HepG2 (cell line): ENCODE measurements around the gene SSNA1. TPM values are rescaled to one million over a fixed set of nuclear protein-coding genes. Genes with fewer than 3 reads are reported as not detected.

Experiments used
- KLF12 ChIP-seq: sonication (generic); formaldehyde crosslinking; IDR thresholded peaks from 2 replicates; pipeline ENCODE4 v1.4.0; 2020; ENCODE audit warnings: missing genetic modification reagents, borderline replicate concordance
- MIER2 ChIP-seq: IDR thresholded peaks from 2 replicates; pipeline ENCODE4 v1.6.1; 2016; ENCODE audit warnings: missing biosample characterization, missing genetic modification reagents
- MLLT10 ChIP-seq: sonication (generic); formaldehyde crosslinking; IDR thresholded peaks from 2 replicates; pipeline ENCODE4 v1.4.0; 2020; ENCODE audit warnings: missing genetic modification reagents
- MLXIP ChIP-seq: sonication (generic); formaldehyde crosslinking; IDR thresholded peaks from 2 replicates; pipeline ENCODE4 v1.9.0; 2021; ENCODE audit warnings: missing genetic modification reagents, borderline replicate concordance
- NAIF1 ChIP-seq: sonication (generic); formaldehyde crosslinking; IDR thresholded peaks from 2 replicates; pipeline ENCODE4 v1.5.0; 2020; ENCODE audit warnings: mild to moderate bottlenecking, missing genetic modification reagents, borderline replicate concordance
- PITX1 ChIP-seq: sonication (generic); formaldehyde crosslinking; IDR thresholded peaks from 2 replicates; pipeline ENCODE4 v1.5.1; 2020; ENCODE audit warnings: mild to moderate bottlenecking, missing genetic modification reagents
- RARG ChIP-seq: sonication (generic); formaldehyde crosslinking; IDR thresholded peaks from 2 replicates; pipeline ENCODE4 v1.4.0; 2020; ENCODE audit warnings: low read depth, mild to moderate bottlenecking, missing genetic modification reagents
- RFX3 ChIP-seq: IDR thresholded peaks from 2 replicates; pipeline ENCODE4 v1.6.1; 2016; ENCODE audit warnings: missing biosample characterization, missing genetic modification reagents
- SSRP1 ChIP-seq: IDR thresholded peaks from 2 replicates; pipeline ENCODE4 v1.6.1; 2016; ENCODE audit warnings: control low read depth
- YEATS2 ChIP-seq: sonication (generic); formaldehyde crosslinking; IDR thresholded peaks from 2 replicates; pipeline ENCODE4 v1.4.0; 2020; ENCODE audit warnings: missing genetic modification reagents, borderline replicate concordance
- ZNF296 ChIP-seq: sonication (generic); formaldehyde crosslinking; conservative IDR thresholded peaks from 2 replicates; pipeline ENCODE4 v1.5.0; 2020; ENCODE audit warnings: mild to moderate bottlenecking, missing genetic modification reagents
- ZNF446 ChIP-seq: sonication (generic); formaldehyde crosslinking; IDR thresholded peaks from 2 replicates; pipeline ENCODE4 v1.5.0; 2020; ENCODE audit warnings: mild to moderate bottlenecking, missing genetic modification reagents
- ZNF589 ChIP-seq: sonication (generic); formaldehyde crosslinking; conservative IDR thresholded peaks from 2 replicates; pipeline ENCODE4 v1.8.0; 2022; ENCODE audit warnings: mild to moderate bottlenecking, moderate library complexity, missing genetic modification reagents
- ZNF879 ChIP-seq: sonication (generic); formaldehyde crosslinking; IDR thresholded peaks from 2 replicates; pipeline ENCODE4 v1.8.1; 2023; ENCODE audit warnings: missing genetic modification reagents
- ZSCAN12 ChIP-seq: sonication (generic); formaldehyde crosslinking; IDR thresholded peaks from 2 replicates; pipeline ENCODE4 v1.9.0; 2021; ENCODE audit warnings: mild to moderate bottlenecking, missing genetic modification reagents
- polyA plus RNA-seq, 8 experiments: library from polyadenylated mRNA; depleted of rRNA in 3 of 8; stranded (reverse) in 7 of 8; unstranded in 1 of 8; fragments of >200 nt; fragmentation: Illumina TruSeq in 4 of 8; extraction: Trizol in 4 of 8; gene quantifications; 2 replicates each; pipeline versions ENCODE4 v1.2.1 to v1.2.3, GENCODE V29; 2011 to 2016; ENCODE audit warnings: low read depth in 4 of 8, missing spikeins in 1 of 8, mixed read lengths in 1 of 8; ENCODE audit not compliant: insufficient read depth in 1 of 8
- total RNA-seq, 5 experiments: library from RNA; depleted of rRNA; stranded (reverse); fragments of >200 nt; fragmentation: Illumina TruSeq; extraction: Trizol; gene quantifications; 2 replicates each; pipeline ENCODE4 v1.2.3, GENCODE V29; 2016; ENCODE audit warnings: low read depth in 1 of 5
- TF ChIP-seq, protein P1 (sequence below): IDR thresholded peaks from 2 replicates; pipeline ENCODE4 v1.4.0; 2020; ENCODE audit warnings: mild to moderate bottlenecking, missing genetic modification reagents
- TF ChIP-seq, protein P2 (sequence below): sonication (generic); formaldehyde crosslinking; IDR thresholded peaks from 2 replicates; pipeline ENCODE4 v1.4.0; 2020; ENCODE audit warnings: missing genetic modification reagents
- TF ChIP-seq, protein P3 (sequence below), 2 experiments: sonication (generic) in 1 of 2; formaldehyde crosslinking in 1 of 2; IDR thresholded peaks; 2 replicates each; pipeline versions ENCODE4 v1.4.0 to v1.6.1; 2018 to 2020; ENCODE audit warnings: missing genetic modification reagents in 2 of 2, borderline replicate concordance in 1 of 2, low read depth in 1 of 2, mild to moderate bottlenecking in 1 of 2, missing biosample characterization in 1 of 2

SSNA1 gene
- total and polyA plus RNA-seq, 2 of the 13 experiments (the other 11 are each of a cell fraction or from before 2014, with no cell fraction given) = 35.9 to 49.4 TPM

GRCh38 chr9:137138722-137139467 lies 49.6 kb upstream of the SSNA1 start, which contains the start of gene GRIN1 (continued):
- TF ChIP-seq RARG (no peak), ZNF296 (CRISPR knock-in tag) (no peak), ZNF446 (peak; percentile 93; the same call in 1 of the 2 replicates), KLF12 (CRISPR knock-in tag) (0 out of 2 replicates have a peak, but pooled peaks have one; percentile 42), ZNF879 (CRISPR knock-in tag) (no peak), ZNF589 (CRISPR knock-in tag) (no peak), SSRP1 (CRISPR knock-in tag) (no peak), MLXIP (CRISPR knock-in tag) (peak; percentile 26; the same call in 1 of the 2 replicates), ZSCAN12 (CRISPR knock-in tag) (peak; percentile 74; the same call in 1 of the 2 replicates), RFX3 (no peak), PITX1 (CRISPR knock-in tag) (no peak), MLLT10 (CRISPR knock-in tag) (no peak), NAIF1 (CRISPR knock-in tag) (no peak), MIER2 (CRISPR knock-in tag) (peak; percentile 87), YEATS2 (CRISPR knock-in tag) (no peak)
- TF ChIP-seq, protein P1, sequence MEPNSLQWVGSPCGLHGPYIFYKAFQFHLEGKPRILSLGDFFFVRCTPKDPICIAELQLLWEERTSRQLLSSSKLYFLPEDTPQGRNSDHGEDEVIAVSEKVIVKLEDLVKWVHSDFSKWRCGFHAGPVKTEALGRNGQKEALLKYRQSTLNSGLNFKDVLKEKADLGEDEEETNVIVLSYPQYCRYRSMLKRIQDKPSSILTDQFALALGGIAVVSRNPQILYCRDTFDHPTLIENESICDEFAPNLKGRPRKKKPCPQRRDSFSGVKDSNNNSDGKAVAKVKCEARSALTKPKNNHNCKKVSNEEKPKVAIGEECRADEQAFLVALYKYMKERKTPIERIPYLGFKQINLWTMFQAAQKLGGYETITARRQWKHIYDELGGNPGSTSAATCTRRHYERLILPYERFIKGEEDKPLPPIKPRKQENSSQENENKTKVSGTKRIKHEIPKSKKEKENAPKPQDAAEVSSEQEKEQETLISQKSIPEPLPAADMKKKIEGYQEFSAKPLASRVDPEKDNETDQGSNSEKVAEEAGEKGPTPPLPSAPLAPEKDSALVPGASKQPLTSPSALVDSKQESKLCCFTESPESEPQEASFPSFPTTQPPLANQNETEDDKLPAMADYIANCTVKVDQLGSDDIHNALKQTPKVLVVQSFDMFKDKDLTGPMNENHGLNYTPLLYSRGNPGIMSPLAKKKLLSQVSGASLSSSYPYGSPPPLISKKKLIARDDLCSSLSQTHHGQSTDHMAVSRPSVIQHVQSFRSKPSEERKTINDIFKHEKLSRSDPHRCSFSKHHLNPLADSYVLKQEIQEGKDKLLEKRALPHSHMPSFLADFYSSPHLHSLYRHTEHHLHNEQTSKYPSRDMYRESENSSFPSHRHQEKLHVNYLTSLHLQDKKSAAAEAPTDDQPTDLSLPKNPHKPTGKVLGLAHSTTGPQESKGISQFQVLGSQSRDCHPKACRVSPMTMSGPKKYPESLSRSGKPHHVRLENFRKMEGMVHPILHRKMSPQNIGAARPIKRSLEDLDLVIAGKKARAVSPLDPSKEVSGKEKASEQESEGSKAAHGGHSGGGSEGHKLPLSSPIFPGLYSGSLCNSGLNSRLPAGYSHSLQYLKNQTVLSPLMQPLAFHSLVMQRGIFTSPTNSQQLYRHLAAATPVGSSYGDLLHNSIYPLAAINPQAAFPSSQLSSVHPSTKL (CRISPR knock-in tag) = no peak
- TF ChIP-seq, protein P2, sequence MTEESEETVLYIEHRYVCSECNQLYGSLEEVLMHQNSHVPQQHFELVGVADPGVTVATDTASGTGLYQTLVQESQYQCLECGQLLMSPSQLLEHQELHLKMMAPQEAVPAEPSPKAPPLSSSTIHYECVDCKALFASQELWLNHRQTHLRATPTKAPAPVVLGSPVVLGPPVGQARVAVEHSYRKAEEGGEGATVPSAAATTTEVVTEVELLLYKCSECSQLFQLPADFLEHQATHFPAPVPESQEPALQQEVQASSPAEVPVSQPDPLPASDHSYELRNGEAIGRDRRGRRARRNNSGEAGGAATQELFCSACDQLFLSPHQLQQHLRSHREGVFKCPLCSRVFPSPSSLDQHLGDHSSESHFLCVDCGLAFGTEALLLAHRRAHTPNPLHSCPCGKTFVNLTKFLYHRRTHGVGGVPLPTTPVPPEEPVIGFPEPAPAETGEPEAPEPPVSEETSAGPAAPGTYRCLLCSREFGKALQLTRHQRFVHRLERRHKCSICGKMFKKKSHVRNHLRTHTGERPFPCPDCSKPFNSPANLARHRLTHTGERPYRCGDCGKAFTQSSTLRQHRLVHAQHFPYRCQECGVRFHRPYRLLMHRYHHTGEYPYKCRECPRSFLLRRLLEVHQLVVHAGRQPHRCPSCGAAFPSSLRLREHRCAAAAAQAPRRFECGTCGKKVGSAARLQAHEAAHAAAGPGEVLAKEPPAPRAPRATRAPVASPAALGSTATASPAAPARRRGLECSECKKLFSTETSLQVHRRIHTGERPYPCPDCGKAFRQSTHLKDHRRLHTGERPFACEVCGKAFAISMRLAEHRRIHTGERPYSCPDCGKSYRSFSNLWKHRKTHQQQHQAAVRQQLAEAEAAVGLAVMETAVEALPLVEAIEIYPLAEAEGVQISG = peak; percentile 50; the same call in 1 of the 2 replicates
- TF ChIP-seq, protein P3, sequence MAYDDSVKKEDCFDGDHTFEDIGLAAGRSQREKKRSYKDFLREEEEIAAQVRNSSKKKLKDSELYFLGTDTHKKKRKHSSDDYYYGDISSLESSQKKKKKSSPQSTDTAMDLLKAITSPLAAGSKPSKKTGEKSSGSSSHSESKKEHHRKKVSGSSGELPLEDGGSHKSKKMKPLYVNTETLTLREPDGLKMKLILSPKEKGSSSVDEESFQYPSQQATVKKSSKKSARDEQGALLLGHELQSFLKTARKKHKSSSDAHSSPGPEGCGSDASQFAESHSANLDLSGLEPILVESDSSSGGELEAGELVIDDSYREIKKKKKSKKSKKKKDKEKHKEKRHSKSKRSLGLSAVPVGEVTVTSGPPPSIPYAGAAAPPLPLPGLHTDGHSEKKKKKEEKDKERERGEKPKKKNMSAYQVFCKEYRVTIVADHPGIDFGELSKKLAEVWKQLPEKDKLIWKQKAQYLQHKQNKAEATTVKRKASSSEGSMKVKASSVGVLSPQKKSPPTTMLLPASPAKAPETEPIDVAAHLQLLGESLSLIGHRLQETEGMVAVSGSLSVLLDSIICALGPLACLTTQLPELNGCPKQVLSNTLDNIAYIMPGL (CRISPR knock-in tag; IDR thresholded peaks at IDR 0.05; ENCODE audit: borderline replicate concordance in 1 of 2, low read depth in 1 of 2) = no peak
